GM20431 (cell line): ENCODE data around the gene RASSF3.

Experiments used
- in situ Hi-C: fragments of 300-500 bp; cut with MseI, MboI; formaldehyde crosslinking; loops from one replicate; pipeline ENCODE4 v1.15.0; 2020; ENCODE audit warnings: low sequenced_read_pairs; ENCODE audit not compliant: unreplicated experiment

RASSF3 gene

DNA sequence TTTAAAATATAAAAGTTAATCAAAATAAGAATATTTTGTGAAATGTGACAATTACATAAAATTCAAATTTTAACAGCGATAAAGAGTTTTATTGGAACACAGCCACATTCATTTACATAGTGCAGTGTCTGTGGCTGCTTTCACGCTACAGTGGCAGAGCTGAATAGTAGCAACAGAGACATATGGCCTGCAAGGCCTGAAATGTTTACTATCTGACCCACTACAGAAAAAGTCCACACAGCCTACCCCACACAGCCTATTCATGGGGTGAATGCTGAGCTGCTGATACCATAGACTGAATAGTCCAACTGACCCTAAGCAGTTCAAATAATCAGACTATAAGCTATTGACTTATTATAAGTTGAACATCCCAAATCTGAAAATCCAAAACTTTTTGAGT, 135.7 kb downstream of the RASSF3 start:
- in situ Hi-C loops: no loop called here

DNA sequence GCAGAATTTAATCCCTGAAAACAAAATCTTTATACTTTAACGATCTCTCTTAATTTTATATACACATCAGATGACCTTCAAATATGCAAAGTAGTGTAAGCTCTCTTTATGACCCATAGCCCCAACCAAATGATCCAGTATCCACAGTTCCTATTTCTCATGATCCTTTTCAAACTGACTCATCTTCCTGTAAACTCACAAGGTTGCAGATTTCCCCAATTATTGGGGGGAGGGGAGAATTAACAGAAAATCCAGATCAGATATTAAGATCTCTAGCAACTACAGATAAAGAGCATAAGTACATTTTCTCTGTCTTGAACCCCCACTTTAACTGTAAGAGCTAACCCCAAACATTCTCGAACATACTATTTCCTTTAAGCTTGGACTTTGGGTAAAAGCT, 136.4 kb downstream of the RASSF3 start:
- in situ Hi-C loops: no loop called here
